ENCODE measurements around the gene ZNF70. TPM values are rescaled to one million over a fixed set of nuclear protein-coding genes. Genes with fewer than 3 reads are reported as not detected.
A peak's percentile ranks its signal among the peaks of the same experiment; 100 is the strongest.

Gene ZNF70
- total and polyA plus RNA-seq, 2 of the 13 experiments (the other 11 are each of a cell fraction or from before 2014, with no cell fraction given): 0.62 to 3.6 TPM

- DNase-seq (ENCODE audit: low spot score) (no peak), ATAC-seq (no peak), FAIRE-seq (no peak)
- in situ Hi-C loops (cut with HindIII; ENCODE audit: extremely low pct_ligation_motif_present, low pct_unique_long_range_greater_than_20kb) (no loop called here), intact Hi-C loops (cut with micrococcal nuclease; ENCODE audit: unreplicated experiment) (no loop called here)
- H3K4me1 ChIP-seq (ENCODE audit: insufficient read depth, low read length): peaks cover under 1% of the 10 kb centered on the region; the same call in 1 of the 2 replicates
- ChIA-PET CTCF (ENCODE audit: low intra/inter-chr PET ratio, low total read pairs) (no interaction called here), POLR2A (no interaction called here)
- H3K27me3 ChIP-seq (ENCODE audit: control insufficient read depth in 1 of 2, insufficient read depth in 2 of 2, low read length in 2 of 2): no peaks in the 10 kb centered on the region
- H3K9ac ChIP-seq (ENCODE audit: insufficient read depth, low read depth, low read length): no peak within 1 kb of the TSS
- no peak within 1 kb of the TSS for H3K27ac ChIP-seq (ENCODE audit: extremely low read length, insufficient read depth, low read length)
- no peaks in the 10 kb centered on the region for H3K79me2 ChIP-seq (ENCODE audit: insufficient read depth, low read length)
- no peaks in the 10 kb centered on the region for H3K9me3 ChIP-seq (ENCODE audit: low read length)
- H3K36me3 ChIP-seq (replicated peaks in 1 of 2; ENCODE audit: control insufficient read depth in 1 of 2, insufficient read depth in 2 of 2, low read length in 2 of 2): peaks cover 18 to 39% of the 10 kb centered on the region in 2 experiments; a peak in 4 of 5 replicates
- TSS peak; percentile 24 for BruUV-seq (replicated peaks)
- no peak within 1 kb of the TSS for H3K4me3 ChIP-seq (replicated peaks in 1 of 3; ENCODE audit: insufficient read depth in 1 of 3, low read depth in 2 of 3, low read length in 3 of 3)
- H2AFZ ChIP-seq (ENCODE audit: low read length): no peak within 1 kb of the TSS
- H3K4me2 ChIP-seq (ENCODE audit: low read depth, low read length): no peak within 1 kb of the TSS
- H4K20me1 ChIP-seq (ENCODE audit: insufficient read depth, low read length): peaks cover 6% of the 10 kb centered on the region; the same call in 1 of the 2 replicates
- WGBS (ENCODE audit: low lambda C conversion rate): 97% methylated on average over 5 of the region's 5 CpGs
- TF ChIP-seq NFAT5 (CRISPR knock-in tag; IDR thresholded peaks at IDR 0.05) (no peak), AGO1 (IDR thresholded peaks at IDR 0.05; ENCODE audit: low read depth, low read length, poor library complexity, severe bottlenecking) (no peak), ZNF510 (CRISPR knock-in tag; IDR thresholded peaks at IDR 0.05; ENCODE audit: low read depth) (no peak), ZSCAN12 (CRISPR knock-in tag; IDR thresholded peaks at IDR 0.05) (no peak), NR0B2 (CRISPR knock-in tag; IDR thresholded peaks at IDR 0.05) (no peak), NCOA5 (CRISPR knock-in tag; IDR thresholded peaks at IDR 0.05) (no peak), HNRNPH1 (optimal IDR thresholded peaks at IDR 0.05; ENCODE audit: low read depth, low read length) (no peak), ARID5B (CRISPR knock-in tag; IDR thresholded peaks at IDR 0.05) (no peak), NFIC (IDR thresholded peaks at IDR 0.05; ENCODE audit: low read length) (no peak), MTF1 (CRISPR knock-in tag; IDR thresholded peaks at IDR 0.05) (no peak), E2F5 (CRISPR knock-in tag; conservative IDR thresholded peaks at IDR 0.05) (no peak), ZNF10 (CRISPR knock-in tag; IDR thresholded peaks at IDR 0.05; ENCODE audit: borderline replicate concordance, low read depth) (no peak), MEIS1 (CRISPR knock-in tag; IDR thresholded peaks at IDR 0.05; ENCODE audit: borderline replicate concordance) (no peak), DDIT3 (CRISPR knock-in tag; IDR thresholded peaks at IDR 0.05) (no peak), NFYC (CRISPR knock-in tag; IDR thresholded peaks at IDR 0.05) (no peak)
Measured at GRCh38 chr22:23690713-23691112, 60.2 kb downstream of the ZNF70 start, which contains the start of gene RGL4. TSS of gene RGL4 (plus strand) at chr22:23691013. CDS start at chr22:23692031, 1,018 bp downstream.
